PC-3 (cell line): ENCODE results near the gene ST6GALNAC4.

Source experiments
- CTCF ChIP-seq: fragments of 300-600 bp; sonication (generic); conservative IDR thresholded peaks from 2 replicates; pipeline ENCODE4 v1.5.1; 2017; ENCODE audit warnings: antibody characterized with exemption, low read depth, mild to moderate bottlenecking, low read length
- EZH2 ChIP-seq: fragments of 300-600 bp; sonication (generic); IDR thresholded peaks from one replicate; pipeline ENCODE4 v1.6.1; 2017; ENCODE audit warnings: antibody characterized with exemption, mild to moderate bottlenecking, low read length; ENCODE audit not compliant: unreplicated experiment
- EZH2phosphoT487 ChIP-seq: fragments of 300-600 bp; sonication (generic); IDR thresholded peaks from 2 replicates; pipeline ENCODE4 v1.6.1; 2018; ENCODE audit warnings: mild to moderate bottlenecking, antibody characterized with exemption, low read length, borderline replicate concordance

DNA sequence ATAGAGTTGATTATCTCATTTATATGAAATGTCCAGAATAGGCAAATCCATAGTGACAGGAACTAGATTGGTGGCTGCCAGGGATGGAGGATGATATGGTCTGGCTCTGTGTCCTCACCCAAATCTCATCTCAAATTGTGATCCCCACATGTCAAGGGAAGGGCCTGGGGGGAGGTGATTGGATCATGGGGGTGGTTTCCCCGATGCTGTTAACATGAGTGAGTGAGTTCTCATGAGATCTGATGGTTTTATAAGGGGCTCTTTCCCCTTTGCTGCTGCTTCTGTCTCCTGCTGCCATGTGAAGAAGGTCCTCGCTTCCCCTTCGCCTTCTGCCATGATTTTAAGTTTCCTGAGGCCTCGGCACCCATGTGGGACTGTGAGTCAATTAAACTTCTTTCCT is 42.6 kb upstream of the ST6GALNAC4 start:
- TF ChIP-seq CTCF (no peak), EZH2 (no peak), EZH2phosphoT487 (no peak)
